GM19240 (cell line): ENCODE results near the gene IGF2BP2.
"Not testable (repeated sequence)": the region's sequence is repeated elsewhere in the genome, so short reads cannot be mapped to it uniquely, and the experiment has no call there.

Source experiments
- DNase-seq: peaks from one replicate; pipeline ENCODE4 v3.0.0; 2011; ENCODE audit warnings: low spot score; ENCODE audit not compliant: insufficient read length

The IGF2BP2 gene

GRCh38 chr3:185825006-185825638 is at the start of gene IGF2BP2:
Gene IGF2BP2, minus strand, starts transcription at chr3:185825042. Its CDS starts 82 bp downstream, at chr3:185824960.
- DNase-seq, result peak; percentile 56

GRCh38 chr3:185874119-185874518 is 49.3 kb upstream of the IGF2BP2 start:
- DNase-seq, result no peak

- DNase-seq, result no peak
Measured at GRCh38 chr3:185867650-185868049, 42.8 kb upstream of the IGF2BP2 start.

- DNase-seq, result no peak
Measured at GRCh38 chr3:185866995-185867394, 42.2 kb upstream of the IGF2BP2 start.

- DNase-seq, result no peak
Measured at GRCh38 chr3:185866555-185866954, 41.7 kb upstream of the IGF2BP2 start.

GRCh38 chr3:185865247-185865646 is 40.4 kb upstream of the IGF2BP2 start:
- DNase-seq, result no peak

GRCh38 chr3:185864767-185865166 is 39.9 kb upstream of the IGF2BP2 start:
- no peak for DNase-seq

- no peak for DNase-seq
Measured at GRCh38 chr3:185862920-185863319, 38.1 kb upstream of the IGF2BP2 start.

GRCh38 chr3:185859294-185859972 is 34.6 kb upstream of the IGF2BP2 start:
- no peak for DNase-seq

GRCh38 chr3:185858502-185859225 is 33.8 kb upstream of the IGF2BP2 start:
- no peak for DNase-seq

- DNase-seq, result no peak
Measured at GRCh38 chr3:185857208-185857607, 32.4 kb upstream of the IGF2BP2 start.

- no peak for DNase-seq
Measured at GRCh38 chr3:185856652-185857051, 31.8 kb upstream of the IGF2BP2 start.

GRCh38 chr3:185853771-185854170 is 28.9 kb upstream of the IGF2BP2 start:
- not testable (repeated sequence) for DNase-seq

- no peak for DNase-seq
Measured at GRCh38 chr3:185852635-185853034, 27.8 kb upstream of the IGF2BP2 start.

GRCh38 chr3:185851959-185852358 is 27.1 kb upstream of the IGF2BP2 start:
- no peak for DNase-seq

GRCh38 chr3:185851046-185851445 is 26.2 kb upstream of the IGF2BP2 start:
- DNase-seq, result no peak

- no peak for DNase-seq
Measured at GRCh38 chr3:185847506-185847905, 22.7 kb upstream of the IGF2BP2 start.

GRCh38 chr3:185846037-185846436 is 21.2 kb upstream of the IGF2BP2 start:
- DNase-seq, result no peak

- no peak for DNase-seq
Measured at GRCh38 chr3:185844051-185844450, 19.2 kb upstream of the IGF2BP2 start.

- no peak for DNase-seq
Measured at GRCh38 chr3:185843635-185844034, 18.8 kb upstream of the IGF2BP2 start.

- DNase-seq, result no peak
Measured at GRCh38 chr3:185843126-185843525, 18.3 kb upstream of the IGF2BP2 start.

GRCh38 chr3:185842241-185842640 is 17.4 kb upstream of the IGF2BP2 start:
- DNase-seq, result no peak
